ENCODE measurements around the gene EHD4.

Gene EHD4

DNA sequence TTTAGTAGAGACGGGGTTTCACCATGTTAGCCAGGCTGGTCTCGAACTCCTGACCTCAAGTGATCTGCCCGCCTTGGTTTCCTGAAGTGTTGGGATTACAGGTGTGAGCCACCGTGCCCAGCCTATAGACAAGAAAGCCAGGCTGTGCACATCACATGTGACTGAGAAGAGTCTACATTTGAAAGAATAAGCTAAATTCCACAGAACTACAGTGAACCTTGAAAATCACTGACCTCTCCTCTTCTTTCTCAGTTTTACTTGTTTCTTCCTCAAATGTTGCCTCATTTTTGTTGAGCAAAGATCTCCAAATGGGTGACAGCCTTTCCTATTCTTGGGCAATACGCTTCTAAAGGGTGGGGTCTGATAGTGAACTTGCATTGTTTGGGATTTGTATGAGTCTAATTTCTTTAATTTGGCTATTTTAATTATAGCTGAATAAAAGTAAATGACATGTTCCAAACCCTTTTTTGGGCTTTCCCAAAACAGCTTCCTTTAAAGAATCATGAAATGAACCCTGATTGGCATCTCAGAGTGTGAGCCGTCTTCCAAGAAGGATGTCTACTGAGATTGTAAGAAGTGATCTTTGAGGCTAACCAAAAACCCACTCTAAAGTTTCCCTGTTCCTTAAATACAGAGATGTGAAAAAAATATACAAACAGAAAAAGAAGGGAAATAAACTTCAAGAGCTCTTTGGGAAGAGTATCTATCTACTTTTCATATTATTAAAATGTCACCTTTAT lies 56.9 kb downstream of the EHD4 start:
- no peak for FAIRE-seq

DNA sequence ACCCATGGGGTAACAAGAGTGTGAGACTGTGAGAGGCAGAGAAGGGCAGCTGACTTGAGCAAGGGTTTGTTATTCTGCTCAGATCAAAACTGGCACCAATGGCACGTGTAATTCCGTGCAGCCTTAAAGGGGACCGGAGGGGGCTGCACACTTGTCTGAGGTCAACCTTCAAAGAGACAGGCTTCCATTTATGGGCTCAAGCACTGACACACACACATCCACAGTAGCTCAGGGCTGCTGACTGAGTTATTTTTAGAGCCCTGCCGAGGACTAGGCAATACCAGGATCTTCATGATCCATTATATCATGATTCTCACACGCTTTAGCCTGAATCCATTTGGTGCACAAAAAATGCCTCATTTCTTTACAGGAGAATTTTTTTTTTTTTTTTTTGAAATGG lies 57.9 kb downstream of the EHD4 start:
- FAIRE-seq, result no peak

DNA sequence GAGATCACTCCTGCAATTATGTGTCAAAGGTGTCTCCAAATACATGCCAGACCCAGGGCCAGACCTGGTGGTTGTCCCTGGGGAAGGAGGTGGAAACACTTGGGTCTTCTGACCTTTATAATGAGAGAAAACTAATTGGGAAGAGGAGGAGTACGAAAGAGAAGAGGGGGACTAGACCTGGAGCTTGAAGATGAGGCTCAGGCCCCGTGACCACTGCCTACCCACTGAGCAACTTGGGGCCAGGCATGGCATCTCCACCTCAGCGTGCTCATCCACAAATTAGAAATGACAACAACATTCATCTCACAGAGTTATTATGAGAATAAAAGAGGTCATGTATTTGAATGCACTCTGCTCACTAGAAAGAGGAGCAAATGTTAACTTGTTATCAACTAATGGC lies 59.1 kb downstream of the EHD4 start:
- FAIRE-seq, result no peak

DNA sequence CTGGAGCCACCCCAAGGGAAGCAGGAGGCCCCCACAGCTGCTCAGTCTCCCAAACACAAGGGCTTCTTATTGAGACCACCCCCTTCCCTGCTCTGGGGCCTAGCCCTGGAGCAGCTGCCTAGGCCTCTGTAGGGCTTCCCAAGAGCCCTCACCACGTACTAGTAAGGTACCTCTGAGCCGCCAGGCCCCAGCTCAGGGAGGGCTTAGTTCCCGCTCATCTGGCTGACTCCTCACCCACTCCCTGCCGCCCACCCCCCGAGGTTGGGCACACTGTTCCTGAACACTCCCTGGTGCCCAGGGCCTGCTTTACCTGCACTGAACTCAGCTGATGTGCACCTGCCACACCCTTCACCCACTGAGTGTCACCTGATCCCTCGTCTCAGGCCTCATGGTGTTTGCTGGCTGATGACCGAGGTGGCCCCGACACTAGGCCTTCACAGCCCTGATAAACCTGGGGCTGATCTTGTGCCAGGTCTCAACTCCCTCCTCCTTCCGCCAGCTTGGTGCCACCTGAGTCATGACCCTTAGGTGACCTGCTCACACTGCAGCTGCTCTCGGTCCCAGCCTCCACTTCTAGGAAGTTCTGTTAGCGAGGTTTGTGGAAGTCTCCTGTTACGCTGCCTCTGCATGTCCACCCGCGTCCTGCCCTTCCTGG lies 60.5 kb downstream of the EHD4 start:
- no peak for FAIRE-seq

DNA sequence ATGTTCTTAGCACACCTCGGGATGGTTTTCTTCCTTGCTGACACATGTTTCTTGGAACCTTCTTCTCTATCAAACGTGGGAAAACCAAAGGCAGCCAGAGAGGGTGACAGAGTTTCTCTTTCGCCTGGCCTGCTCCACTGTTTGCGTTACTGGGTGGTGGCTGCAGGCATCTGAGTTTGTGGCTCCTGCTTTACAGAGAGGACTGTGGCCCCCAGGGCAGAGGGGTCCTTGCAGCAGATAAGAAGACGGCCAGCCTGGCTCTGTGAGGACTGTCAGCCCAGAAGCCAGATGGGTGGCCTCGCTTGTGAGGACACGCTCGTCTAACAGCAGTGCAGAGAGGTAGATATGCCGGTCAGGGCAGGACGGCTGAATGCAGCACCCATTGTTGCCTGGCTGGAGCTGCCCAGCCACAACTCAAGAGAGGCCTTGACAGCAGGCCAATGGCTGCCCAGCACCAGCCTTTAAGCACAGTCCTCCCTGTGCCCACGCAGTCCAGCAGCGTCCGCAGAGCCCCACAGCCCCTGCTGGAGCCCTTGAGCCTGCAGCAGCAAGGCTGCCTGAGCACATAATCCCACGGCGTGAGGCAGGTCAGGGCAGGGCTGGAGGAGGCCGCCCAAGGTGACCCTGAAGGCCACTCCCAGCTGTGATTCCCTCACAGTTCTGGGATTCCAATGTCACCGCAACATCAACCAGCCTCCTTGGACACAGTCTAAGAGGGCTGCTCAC lies 63.5 kb downstream of the EHD4 start:
- FAIRE-seq, result no peak

DNA sequence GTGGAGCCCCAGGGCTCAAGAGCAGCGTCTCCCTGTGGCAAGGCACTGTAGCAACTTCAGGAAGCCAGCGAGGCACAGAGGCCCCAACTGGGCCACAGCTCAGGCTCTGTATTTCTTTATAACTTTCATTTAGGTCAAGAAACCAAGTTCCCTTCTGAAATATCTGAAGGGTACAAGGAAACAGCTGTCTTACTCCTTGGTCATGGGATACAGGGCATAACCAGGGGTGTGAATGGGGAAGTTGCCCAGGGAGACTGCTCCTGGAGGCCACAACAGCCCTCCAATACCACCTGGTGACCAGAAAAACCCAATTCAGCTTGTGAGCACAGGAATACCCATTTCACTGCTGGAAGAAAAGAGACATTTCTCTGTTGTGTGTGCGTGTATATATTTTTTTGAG lies 65.2 kb downstream of the EHD4 start:
- no peak for FAIRE-seq

DNA sequence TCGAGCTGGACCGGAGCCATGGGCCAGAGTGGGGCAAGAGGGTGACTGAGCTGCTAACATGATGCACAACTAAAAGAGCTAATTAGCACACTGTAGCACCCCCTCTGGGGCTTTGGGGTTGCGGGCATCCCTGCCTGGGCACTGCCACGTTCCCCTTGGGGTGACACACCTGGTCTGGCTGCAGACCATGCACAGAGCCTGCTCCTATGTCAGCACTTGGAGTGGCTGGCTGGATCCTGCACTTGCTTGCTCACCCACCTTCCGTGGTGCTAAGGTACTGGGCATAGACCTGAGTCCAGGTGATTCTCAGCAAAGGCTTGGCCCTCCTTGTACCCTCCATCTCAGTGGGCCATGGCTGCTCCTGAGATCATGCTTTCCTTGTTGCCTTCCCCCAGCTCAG lies 65.7 kb downstream of the EHD4 start:
- no peak for FAIRE-seq

DNA sequence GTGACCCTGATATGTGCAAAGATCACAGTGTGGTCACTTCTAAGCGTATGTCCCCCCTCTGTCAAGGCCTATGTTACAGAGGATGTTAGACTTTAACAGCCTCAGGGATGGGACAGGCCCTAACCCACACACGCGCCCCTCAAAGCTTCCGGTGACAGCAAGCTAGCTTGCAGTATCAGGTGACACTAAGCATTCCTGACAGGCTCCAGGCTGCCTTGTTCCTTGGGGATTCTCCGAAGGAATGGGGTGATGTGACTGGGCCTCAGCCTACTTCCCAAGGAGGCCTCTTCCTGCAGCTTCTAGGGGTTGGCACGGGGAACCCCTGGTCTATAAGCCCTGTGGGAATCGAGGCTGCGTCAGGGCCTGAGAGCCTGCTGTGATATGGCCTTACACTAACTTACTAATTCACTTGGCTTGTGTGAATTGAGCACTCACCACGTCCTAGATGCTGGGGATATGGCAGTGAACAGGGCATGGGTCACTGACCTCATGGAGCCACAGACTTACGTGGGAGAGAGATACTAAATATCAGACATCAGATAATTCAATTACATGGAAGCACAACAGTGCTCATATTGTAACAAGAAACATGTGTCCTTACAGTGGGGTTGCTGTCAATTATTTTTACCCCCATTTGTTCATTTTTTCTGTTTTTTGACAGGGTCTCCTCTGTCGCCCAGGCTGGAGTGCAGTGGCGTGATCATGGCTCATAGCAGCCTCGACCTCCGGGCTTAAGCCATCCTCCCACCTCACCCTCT lies 67.1 kb downstream of the EHD4 start:
- no peak for FAIRE-seq

DNA sequence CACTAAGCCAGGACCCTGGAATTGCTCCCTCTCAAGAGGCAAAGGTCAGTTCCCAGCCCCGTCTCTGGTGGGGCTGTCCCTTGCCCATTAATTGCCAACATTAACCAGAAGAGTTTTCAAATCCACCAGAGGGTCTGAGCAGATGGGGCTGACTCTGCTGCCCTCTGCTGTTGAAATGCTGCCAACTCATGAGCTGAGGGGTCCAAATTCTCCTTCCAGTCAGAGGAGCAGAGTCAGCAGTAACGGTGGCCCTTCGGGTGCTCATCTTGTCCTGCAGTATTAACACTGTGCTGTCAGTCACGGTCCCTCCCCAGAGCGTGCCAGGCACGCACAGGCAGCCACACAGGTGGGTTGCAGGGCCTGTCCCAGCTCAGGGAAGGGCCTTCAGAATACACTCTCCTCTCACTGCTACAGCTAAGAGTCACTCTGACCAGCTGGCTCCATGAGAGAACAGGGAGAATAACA lies 67.8 kb downstream of the EHD4 start:
- no peak for FAIRE-seq

DNA sequence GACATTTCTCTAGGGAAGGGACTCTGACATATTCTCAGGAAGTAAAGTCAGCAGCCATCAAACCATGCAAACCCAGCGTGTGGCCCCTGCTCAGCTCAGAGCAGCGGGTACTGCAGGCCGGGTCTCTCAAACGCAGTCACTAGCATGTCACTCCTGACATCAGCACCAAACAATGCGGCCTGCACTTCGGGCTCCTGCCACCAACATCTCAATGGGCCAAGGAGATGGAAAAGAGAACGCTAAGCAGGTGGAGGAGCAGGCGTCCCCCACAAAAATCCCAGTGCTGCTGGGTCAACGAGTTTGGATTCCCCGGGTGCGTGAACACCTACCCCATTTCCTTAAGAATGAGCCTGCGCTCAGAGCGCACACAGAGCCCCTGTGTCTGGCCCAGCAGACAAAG lies 68.6 kb downstream of the EHD4 start:
- FAIRE-seq, result no peak

DNA sequence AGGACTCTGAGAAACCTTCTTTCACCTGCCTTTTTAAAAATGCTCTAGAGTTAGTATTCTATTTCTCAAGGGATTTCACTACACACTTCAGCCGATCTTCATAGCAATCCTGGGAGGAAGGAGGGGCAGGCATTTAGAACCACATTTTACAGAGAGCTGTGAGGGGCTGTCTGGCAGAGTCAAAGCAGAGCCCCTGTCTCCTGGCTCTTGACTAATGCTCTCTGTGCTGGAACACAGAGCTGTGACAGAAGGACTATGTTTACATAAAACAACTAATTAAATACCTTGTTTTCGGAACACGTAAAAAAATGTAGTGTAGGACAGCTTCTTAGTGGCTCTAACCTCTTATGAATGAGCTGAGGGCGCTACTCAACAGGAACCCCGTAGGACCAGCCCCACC lies 70.9 kb downstream of the EHD4 start:
- FAIRE-seq, result no peak

DNA sequence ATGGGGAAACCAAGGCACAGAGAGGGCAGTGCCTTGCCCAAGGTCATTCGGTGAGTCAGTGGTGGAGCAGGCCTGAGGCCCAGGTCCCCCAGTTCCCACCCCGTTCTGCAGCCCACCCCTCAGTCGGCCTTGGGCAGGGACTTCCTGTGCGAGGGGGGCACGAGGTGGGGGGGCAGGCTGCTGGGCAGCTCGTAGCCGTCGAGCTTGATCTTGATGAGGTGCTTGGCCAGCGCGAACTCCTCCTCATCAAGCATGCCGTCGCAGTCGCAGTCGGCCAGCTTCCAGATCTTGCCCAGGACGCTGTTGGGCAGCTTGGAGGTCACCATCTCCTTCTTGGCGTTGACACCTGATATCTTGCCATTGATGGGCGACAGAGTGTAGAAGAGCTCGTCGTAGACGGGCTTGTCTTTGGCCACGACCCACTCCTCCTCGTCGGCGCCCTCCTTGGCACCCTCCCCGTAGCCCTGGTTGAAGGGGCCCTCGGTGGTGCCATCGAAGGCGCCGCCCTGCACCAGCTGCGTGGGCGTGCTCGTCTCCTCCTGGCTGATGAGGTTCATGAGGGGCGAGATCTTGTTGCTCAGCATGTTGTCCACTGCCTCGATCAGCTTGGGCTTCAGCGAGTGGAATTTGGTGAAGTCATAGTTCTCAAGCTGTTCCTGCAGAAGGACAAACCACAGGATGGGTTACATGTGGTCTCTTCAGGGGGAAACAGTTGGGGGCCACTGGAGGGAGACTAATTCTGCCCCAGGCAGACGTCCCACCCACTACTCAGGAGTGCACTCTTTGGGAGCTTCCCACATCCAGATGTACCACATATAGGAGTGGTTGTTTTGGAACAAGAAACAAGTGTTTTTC lies 71.6 kb downstream of the EHD4 start:
- FAIRE-seq, result no peak

DNA sequence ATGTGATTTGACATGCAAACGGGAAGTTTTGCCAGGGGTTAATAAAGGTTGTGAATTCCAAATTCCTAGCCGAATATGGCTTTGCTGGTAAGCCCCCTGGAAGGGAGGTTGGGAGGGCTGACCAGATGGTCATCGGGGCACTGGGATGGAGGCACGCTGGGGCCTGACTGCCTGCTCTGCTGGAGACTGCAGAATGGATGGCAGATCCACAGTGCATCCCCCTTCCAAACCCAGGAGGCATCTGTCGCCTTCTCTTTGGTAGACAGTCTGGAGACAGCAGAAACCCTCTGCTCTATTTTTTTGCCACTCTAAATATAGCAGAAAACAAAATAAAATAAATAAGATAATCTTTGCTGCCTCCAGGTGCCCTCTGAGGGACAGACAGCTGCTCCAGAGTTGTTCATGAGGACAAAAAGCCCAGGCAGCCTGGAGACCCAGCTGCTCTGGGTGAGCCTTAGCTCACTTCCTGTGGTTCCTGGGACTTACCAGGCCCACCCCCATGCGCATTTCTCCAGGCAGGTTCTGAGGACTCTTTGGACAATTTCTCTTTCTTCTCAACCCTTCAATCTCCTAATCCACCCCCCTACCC lies 72.4 kb downstream of the EHD4 start:
- no peak for FAIRE-seq

DNA sequence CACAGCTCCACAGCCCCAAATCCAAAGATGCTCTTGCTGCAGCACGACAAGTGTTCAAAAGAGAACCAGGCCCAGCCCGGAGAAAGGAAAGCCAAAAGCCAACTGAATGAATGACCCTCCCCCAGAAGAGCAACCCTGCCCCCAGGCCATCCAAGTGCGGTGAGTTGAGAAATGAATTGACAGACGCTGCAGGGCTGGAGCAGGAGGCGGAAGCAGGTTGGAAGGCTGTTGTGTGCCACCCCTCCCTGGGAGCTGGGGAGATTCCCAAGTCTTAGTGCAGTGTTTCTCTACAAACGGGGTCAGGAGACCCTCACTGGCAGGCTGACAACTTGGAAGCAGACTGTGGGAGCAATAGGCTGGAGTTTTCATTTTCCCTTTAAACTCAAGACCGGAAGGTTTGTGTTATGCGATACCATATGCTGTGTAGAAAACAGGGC lies 75.0 kb downstream of the EHD4 start:
- no peak for FAIRE-seq

DNA sequence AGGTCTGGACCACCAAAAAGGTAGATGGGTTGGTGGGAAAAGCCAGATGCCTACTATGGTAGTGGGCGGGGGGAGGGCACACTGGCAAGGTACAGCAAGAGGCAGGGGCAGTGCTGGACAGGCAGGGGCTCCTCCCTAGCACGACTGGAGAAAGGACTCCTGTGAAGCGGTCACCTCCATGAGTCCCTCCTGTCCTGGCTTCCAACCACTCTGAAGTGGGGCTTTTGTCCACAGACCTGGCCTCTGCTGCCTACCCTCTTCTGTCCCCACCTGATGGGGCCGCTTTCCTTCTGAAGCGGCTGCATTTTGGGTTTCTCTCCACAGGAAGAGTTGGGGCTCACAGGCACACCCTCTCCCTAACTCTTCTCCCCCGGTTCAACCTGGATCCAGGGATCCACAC lies 75.8 kb downstream of the EHD4 start:
- no peak for FAIRE-seq

DNA sequence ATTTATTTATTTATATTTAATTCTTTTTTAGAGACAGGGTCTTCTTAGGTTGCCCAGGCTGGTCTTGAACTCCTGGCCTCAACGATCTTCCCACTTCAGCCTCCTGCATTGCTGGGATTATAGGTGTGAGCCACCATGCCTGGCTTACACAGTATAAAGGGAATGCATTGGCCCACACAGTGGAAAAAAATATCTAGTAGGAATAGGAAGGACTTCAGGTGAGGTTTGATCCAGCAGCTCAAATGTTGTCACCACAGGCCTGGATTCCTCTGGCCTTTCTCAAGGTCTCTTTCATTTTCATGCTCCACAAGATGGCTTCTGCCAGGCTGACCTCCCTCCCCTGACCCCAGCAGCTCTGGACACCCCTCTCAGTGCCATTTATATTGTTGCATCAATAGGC lies 76.4 kb downstream of the EHD4 start:
- FAIRE-seq, result no peak

DNA sequence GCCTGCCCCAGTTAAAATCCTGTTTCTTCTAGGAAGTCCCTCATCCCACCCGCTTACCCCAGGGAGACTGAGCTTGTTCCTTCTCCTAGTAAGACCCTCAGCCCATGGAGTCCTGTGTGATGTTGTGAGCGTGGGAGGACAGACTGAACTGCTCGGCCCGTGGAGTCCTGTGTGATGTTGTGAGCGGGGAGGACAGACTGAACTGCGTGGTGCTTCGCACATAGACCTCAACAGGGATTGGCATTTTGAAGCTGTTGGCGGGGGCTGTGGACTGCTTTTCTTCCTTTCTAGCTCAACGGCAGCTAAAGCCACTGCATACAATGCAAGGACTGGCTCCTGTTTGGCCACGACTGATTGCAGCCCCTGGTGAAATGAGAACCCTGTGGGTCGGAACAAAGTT lies 76.9 kb downstream of the EHD4 start:
- no peak for FAIRE-seq

DNA sequence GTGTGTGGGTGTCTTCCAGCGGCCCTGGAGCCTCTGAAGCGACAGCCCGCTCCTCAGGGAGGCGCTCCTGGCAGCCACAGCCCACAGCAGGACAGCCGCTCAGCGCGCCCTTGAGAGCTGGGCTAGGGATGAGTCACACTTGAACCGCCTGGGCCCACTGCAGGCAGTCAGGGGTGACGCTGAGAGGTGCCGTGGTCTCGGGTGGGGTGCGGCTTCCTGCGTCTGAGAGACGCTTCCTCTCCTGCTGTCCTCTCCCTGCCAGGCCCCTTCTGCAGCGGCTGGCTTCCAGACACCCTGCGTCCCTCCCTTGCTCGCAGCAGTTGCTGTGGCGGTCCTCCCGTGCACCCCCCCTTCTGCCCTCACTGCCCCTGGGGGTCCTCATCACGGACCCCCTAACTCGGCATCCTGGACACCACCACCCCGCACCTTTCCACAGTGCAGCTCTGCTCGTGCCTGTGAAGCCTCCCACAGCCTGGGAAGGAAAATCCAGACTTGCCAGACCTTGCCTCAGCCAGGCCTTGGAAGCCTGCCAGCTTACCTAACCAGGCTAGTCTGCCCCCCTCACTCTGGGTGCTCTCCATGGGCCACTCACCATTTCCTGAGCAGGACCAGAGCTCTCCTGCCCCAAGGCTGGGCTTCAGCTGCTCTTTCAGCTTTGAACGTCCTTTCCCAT lies 77.4 kb downstream of the EHD4 start:
- no peak for FAIRE-seq

DNA sequence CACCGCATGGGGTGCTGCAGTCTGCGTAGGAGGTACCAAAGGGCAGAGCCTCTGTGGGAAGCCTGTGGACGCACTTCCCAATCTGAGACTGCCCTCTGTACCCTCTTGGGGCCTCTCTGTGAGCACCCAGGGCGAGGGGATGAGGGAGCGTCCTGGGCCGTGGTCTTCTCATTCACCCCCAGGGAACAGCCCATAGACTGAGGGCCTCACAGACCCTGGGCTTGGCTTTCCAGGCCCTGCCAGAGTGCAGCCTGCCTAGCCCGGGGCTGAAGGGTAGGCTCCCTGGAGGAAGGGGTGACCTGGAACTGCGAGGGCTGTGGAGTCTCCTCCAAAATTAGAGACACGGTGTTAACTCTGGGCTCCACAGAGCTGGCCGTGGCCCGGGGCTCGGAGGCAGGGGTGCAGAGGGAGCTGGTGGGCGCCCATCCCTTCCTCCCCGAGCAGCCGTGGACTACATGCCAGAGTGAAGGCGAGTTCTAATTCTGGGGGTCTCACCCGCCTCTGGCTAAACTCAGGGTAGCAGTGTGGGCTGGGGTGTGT lies 78.0 kb downstream of the EHD4 start:
- no peak for FAIRE-seq

DNA sequence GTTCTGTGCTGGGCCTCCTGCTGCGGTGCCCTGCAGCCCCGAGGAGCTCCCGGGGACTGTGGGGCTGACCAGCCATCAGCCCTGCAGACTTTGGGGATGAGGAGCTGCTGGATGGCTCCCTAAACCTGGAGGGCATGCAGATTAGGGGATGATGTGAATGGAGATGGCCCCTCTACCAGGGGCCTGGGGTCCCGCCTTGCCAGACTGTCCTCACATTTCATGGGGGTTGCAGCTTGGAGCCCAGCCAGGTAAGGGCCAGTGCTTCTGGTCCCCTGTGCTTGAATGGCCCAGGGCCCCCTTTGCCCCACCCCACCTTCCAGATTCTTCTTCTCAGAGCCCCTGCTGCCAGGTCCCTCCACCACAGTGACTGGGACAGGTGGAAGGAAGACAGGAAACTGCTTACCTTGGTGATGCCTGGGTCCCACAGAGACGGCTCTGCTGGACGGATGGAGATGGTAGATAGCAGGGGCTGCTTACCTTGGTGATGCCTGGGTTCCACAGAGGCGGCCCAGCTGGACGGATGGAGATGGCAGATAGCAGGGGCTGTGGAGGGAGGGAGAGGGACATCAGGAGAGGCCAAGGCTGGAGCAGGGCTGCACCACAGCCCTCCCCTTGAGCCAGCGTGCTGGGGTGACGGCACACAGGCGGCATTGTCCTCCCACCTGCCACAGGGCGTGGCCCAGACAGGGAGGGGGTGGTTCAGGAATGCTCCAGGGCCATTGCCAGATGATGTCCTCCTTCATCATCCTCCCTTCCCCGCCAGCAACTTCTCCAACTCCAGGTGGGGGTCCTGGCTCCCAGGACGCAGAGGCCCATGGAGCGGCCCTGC lies 78.7 kb downstream of the EHD4 start, which contains the start of gene SPTBN5:
Gene SPTBN5, minus strand, starts transcription at position 632 of the 829 bp plus-strand sequence. Its CDS starts 556 bp downstream, at position 76.
- FAIRE-seq, result no peak

Data from colon (tissue), 2 donors.